ENCODE measurements around the gene MSL1. TPM values are rescaled to one million over a fixed set of nuclear protein-coding genes. Genes with fewer than 3 reads are reported as not detected.

Gene MSL1
- total and polyA plus RNA-seq, 2 donors (not counting 1 experiment from before 2014, with no cell fraction given): 52.4 to 86.3 TPM

GRCh38 chr17:40115101-40115436, 6.7 kb upstream of the MSL1 start:
- H4K20me1 ChIP-seq (ENCODE audit: control insufficient read depth, extremely low read depth, insufficient read depth, low read length): no peaks in the 10 kb centered on the region
- H3K4me3 ChIP-seq (replicated peaks in 1 of 4; ENCODE audit: control extremely low read depth in 1 of 4, insufficient read depth in 1 of 4, low read depth in 3 of 4, low read length in 4 of 4): no peak overlapping the region
- peaks cover 4% of the 10 kb centered on the region for H3K79me2 ChIP-seq (ENCODE audit: control insufficient read depth, insufficient read depth, low read length)
- DNase-seq (ENCODE audit: low read depth in 2 of 2): no peak
- no peak overlapping the region for H3K9ac ChIP-seq (ENCODE audit: insufficient read depth, low read length)
- peaks cover 37% of the 10 kb centered on the region for H3K4me1 ChIP-seq (ENCODE audit: control insufficient read depth, extremely low read depth, insufficient read depth, low read length)
- no peak overlapping the region for H2AFZ ChIP-seq (ENCODE audit: low read length)
- no peaks in the 10 kb centered on the region for H3K36me3 ChIP-seq (ENCODE audit: control insufficient read depth, insufficient read depth, low read length)
- H3K27ac ChIP-seq (ENCODE audit: insufficient read depth, low read length): no peak overlapping the region
- no peaks in the 10 kb centered on the region for H3K27me3 ChIP-seq (ENCODE audit: control insufficient read depth, insufficient read depth, low read length)
- no peaks in the 10 kb centered on the region for H3K9me3 ChIP-seq (ENCODE audit: control insufficient read depth, insufficient read depth, low read depth, low read length)
- TF ChIP-seq, protein P1, sequence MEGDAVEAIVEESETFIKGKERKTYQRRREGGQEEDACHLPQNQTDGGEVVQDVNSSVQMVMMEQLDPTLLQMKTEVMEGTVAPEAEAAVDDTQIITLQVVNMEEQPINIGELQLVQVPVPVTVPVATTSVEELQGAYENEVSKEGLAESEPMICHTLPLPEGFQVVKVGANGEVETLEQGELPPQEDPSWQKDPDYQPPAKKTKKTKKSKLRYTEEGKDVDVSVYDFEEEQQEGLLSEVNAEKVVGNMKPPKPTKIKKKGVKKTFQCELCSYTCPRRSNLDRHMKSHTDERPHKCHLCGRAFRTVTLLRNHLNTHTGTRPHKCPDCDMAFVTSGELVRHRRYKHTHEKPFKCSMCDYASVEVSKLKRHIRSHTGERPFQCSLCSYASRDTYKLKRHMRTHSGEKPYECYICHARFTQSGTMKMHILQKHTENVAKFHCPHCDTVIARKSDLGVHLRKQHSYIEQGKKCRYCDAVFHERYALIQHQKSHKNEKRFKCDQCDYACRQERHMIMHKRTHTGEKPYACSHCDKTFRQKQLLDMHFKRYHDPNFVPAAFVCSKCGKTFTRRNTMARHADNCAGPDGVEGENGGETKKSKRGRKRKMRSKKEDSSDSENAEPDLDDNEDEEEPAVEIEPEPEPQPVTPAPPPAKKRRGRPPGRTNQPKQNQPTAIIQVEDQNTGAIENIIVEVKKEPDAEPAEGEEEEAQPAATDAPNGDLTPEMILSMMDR (conservative IDR thresholded peaks at IDR 0.05 in 1 of 2, IDR thresholded peaks at IDR 0.05 in 1 of 2; ENCODE audit: low read depth in 1 of 2, low read length in 2 of 2): no peak
- no peak for TF ChIP-seq EZH2 (IDR thresholded peaks at IDR 0.05; ENCODE audit: low read length, missing control alignments)
- no peak overlapping the region for H3K4me2 ChIP-seq (ENCODE audit: extremely low read depth, insufficient read depth, low read length)

- Histone ChIP-seq H3K4me1 (ENCODE audit: control insufficient read depth, extremely low read depth, insufficient read depth, low read length) (peaks cover 2% of the 10 kb centered on the region), H3K79me2 (ENCODE audit: control insufficient read depth, insufficient read depth, low read length) (peaks cover 61% of the 10 kb centered on the region), H3K4me2 (ENCODE audit: extremely low read depth, insufficient read depth, low read length) (peak overlapping the region; percentile 96), H3K9me3 (ENCODE audit: control insufficient read depth, insufficient read depth, low read depth, low read length) (no peaks in the 10 kb centered on the region), H4K20me1 (ENCODE audit: control insufficient read depth, extremely low read depth, insufficient read depth, low read length) (peaks cover 2% of the 10 kb centered on the region), H3K9ac (ENCODE audit: insufficient read depth, low read length) (peak overlapping the region; percentile 83), H3K27ac (ENCODE audit: insufficient read depth, low read length) (peak overlapping the region; percentile 85), H3K36me3 (ENCODE audit: control insufficient read depth, insufficient read depth, low read length) (peaks cover 5% of the 10 kb centered on the region), H2AFZ (ENCODE audit: low read length) (no peak overlapping the region), H3K4me3 (replicated peaks in 1 of 4; ENCODE audit: control extremely low read depth in 1 of 4, insufficient read depth in 1 of 4, low read depth in 3 of 4, low read length in 4 of 4) (peak overlapping the region; percentile 98 to 100 (median 98)), H3K27me3 (ENCODE audit: control insufficient read depth, insufficient read depth, low read length) (no peaks in the 10 kb centered on the region)
- peak; percentile 39 to 45 for DNase-seq (ENCODE audit: low read depth in 2 of 2)
- no peak for TF ChIP-seq EZH2 (IDR thresholded peaks at IDR 0.05; ENCODE audit: low read length, missing control alignments)
- TF ChIP-seq, protein P1 (conservative IDR thresholded peaks at IDR 0.05 in 1 of 2, IDR thresholded peaks at IDR 0.05 in 1 of 2; ENCODE audit: low read depth in 1 of 2, low read length in 2 of 2): peak; percentile 5 to 18
Measured at GRCh38 chr17:40122136-40122998, 596 bp downstream of the MSL1 start.

GRCh38 chr17:40122999-40123810, 1.4 kb downstream of the MSL1 start:
- TF ChIP-seq, protein P1 (conservative IDR thresholded peaks at IDR 0.05 in 1 of 2, IDR thresholded peaks at IDR 0.05 in 1 of 2; ENCODE audit: low read depth in 1 of 2, low read length in 2 of 2): no peak
- TF ChIP-seq EZH2 (IDR thresholded peaks at IDR 0.05; ENCODE audit: low read length, missing control alignments): no peak
- H3K27me3 ChIP-seq (ENCODE audit: control insufficient read depth, insufficient read depth, low read length): no peaks in the 10 kb centered on the region
- peaks cover 7% of the 10 kb centered on the region for H3K36me3 ChIP-seq (ENCODE audit: control insufficient read depth, insufficient read depth, low read length)
- peak; percentile 37 to 45 for DNase-seq (ENCODE audit: low read depth in 2 of 2)
- H3K9ac ChIP-seq (ENCODE audit: insufficient read depth, low read length): peak overlapping the region; percentile 83
- peaks cover 2% of the 10 kb centered on the region for H4K20me1 ChIP-seq (ENCODE audit: control insufficient read depth, extremely low read depth, insufficient read depth, low read length)
- H3K27ac ChIP-seq (ENCODE audit: insufficient read depth, low read length): peak overlapping the region; percentile 76
- peak overlapping the region; percentile 98 to 100 (median 98) for H3K4me3 ChIP-seq (replicated peaks in 1 of 4; ENCODE audit: control extremely low read depth in 1 of 4, insufficient read depth in 1 of 4, low read depth in 3 of 4, low read length in 4 of 4)
- peak overlapping the region; percentile 96 for H3K4me2 ChIP-seq (ENCODE audit: extremely low read depth, insufficient read depth, low read length)
- no peaks in the 10 kb centered on the region for H3K9me3 ChIP-seq (ENCODE audit: control insufficient read depth, insufficient read depth, low read depth, low read length)
- H2AFZ ChIP-seq (ENCODE audit: low read length): no peak overlapping the region
- peaks cover 2% of the 10 kb centered on the region for H3K4me1 ChIP-seq (ENCODE audit: control insufficient read depth, extremely low read depth, insufficient read depth, low read length)
- peaks cover 68% of the 10 kb centered on the region for H3K79me2 ChIP-seq (ENCODE audit: control insufficient read depth, insufficient read depth, low read length)
